K562 (cell line): Measurements from ENCODE around the gene LRMDA. TPM values are rescaled to one million over a fixed set of nuclear protein-coding genes. Genes with fewer than 3 reads are reported as not detected.

Experiments used
- ATAC-seq: fragments of 200-7000 bp; cut with Tn5 transposase; 3 replicates; pipeline ENCODE4 v1.9.1; 2020; ENCODE audit warnings: moderate library complexity
- BruUV-seq: library from RNA; stranded (reverse); fragments of 400-500 nt; replicated peaks from 2 replicates; lab custom pipeline; 2021; lab: Mats Ljungman, UMichigan
- CTCF ChIA-PET: fragments of 300-600 bp; formaldehyde crosslinking; extraction: SDS; loops from one replicate; lab custom pipeline; 2021; ENCODE audit warnings: low intra/inter-chr PET ratio; lab: Yijun Ruan, JAX
- POLR2A ChIA-PET: fragments of 300-600, 350-650 bp; sonication (Branson Sonifier 250); formaldehyde crosslinking; extraction: SDS; loops from one replicate; lab custom pipeline; 2021; ENCODE audit warnings: antibody characterized with exemption, inconsistent platforms; lab: Yijun Ruan, JAX
- DNase-seq, 4 experiments: peaks; one replicate each; pipeline versions ENCODE4 v3.0.0 to v3.0.0-alpha.2; 2011 to 2018; ENCODE audit warnings: low spot score in 3 of 4, mixed read lengths in 3 of 4; ENCODE audit errors: extremely low read depth in 1 of 4
- FAIRE-seq: peaks from 2 replicates; lab custom pipeline; 2011; peaks lifted over from hg19 to GRCh38; lab: Jason Lieb, UNC
- H2AFZ ChIP-seq: 2 replicates; pipeline ENCODE4 v1.6.0; 2011; ENCODE audit warnings: low read depth, low read length, control low read depth, inconsistent platforms
- H3K27ac ChIP-seq: fragments of 200-600 bp; 3 replicates; pipeline ENCODE4 v1.8.0; 2011; ENCODE audit warnings: low read depth, mild to moderate bottlenecking, control low read depth, inconsistent platforms, low read length, moderate library complexity, mixed read lengths; ENCODE audit errors: extremely low read depth
- H3K27me3 ChIP-seq, 2 experiments: fragments of 300-600 bp in 1 of 2; 2 replicates in 1 of 2; 3 replicates in 1 of 2; pipeline versions ENCODE4 v1.6.0 to v1.8.0; 2011; ENCODE audit warnings: inconsistent platforms in 2 of 2, low read length in 2 of 2, mild to moderate bottlenecking in 1 of 2, mixed read lengths in 1 of 2, moderate library complexity in 1 of 2; ENCODE audit not compliant: control insufficient read depth in 2 of 2, insufficient read depth in 2 of 2
- H3K36me3 ChIP-seq: fragments of 300-600 bp; 3 replicates; pipeline ENCODE4 v1.8.0; 2011; ENCODE audit warnings: mild to moderate bottlenecking, low read length, inconsistent platforms; ENCODE audit not compliant: control insufficient read depth, insufficient read depth
- H3K4me1 ChIP-seq, 2 experiments: fragments of 200-600 bp in 1 of 2; replicated peaks in 1 of 2; 2 replicates in 1 of 2; 3 replicates in 1 of 2; pipeline versions ENCODE4 v1.5.1 to v1.8.0; 2011; ENCODE audit warnings: inconsistent platforms in 2 of 2, low read length in 2 of 2, mild to moderate bottlenecking in 1 of 2, mixed read lengths in 1 of 2, moderate library complexity in 1 of 2; ENCODE audit not compliant: control insufficient read depth in 2 of 2, insufficient read depth in 2 of 2
- H3K4me2 ChIP-seq: 2 replicates; pipeline ENCODE4 v1.6.1; 2011; ENCODE audit warnings: low read length, control low read depth, inconsistent platforms, mixed read lengths; ENCODE audit not compliant: insufficient read depth
- H3K4me3 ChIP-seq: fragments of 200-600 bp; sonication (generic), shearing (Covaris generic); 2 replicates; pipeline ENCODE4 v1.5.1; 2016; ENCODE audit warnings: control low read depth, inconsistent platforms
- H3K79me2 ChIP-seq: fragments of 200-600 bp; 3 replicates; pipeline ENCODE4 v1.8.0; 2011; ENCODE audit warnings: low read length, inconsistent platforms; ENCODE audit not compliant: control insufficient read depth, insufficient read depth
- H3K9ac ChIP-seq, 2 experiments: 2 replicates each; pipeline versions ENCODE4 v1.6.0 to v1.6.1; 2011; ENCODE audit warnings: low read depth in 2 of 2, low read length in 2 of 2, control low read depth in 1 of 2, inconsistent platforms in 1 of 2, mild to moderate bottlenecking in 1 of 2, mixed read lengths in 1 of 2; ENCODE audit not compliant: insufficient read depth in 1 of 2
- H3K9me1 ChIP-seq: one replicate; pipeline ENCODE4 v1.6.0; 2011; ENCODE audit warnings: inconsistent platforms, mild to moderate bottlenecking, low read length, moderate library complexity; ENCODE audit not compliant: control insufficient read depth, insufficient read depth
- H3K9me3 ChIP-seq: replicated peaks from 2 replicates; pipeline ENCODE4 v1.5.1; 2011; ENCODE audit warnings: low read depth, low read length, inconsistent platforms; ENCODE audit not compliant: control insufficient read depth, insufficient read depth
- H4K20me1 ChIP-seq: replicated peaks from 2 replicates; pipeline ENCODE4 v1.6.1; 2011; ENCODE audit warnings: low read length, inconsistent platforms, mixed read lengths; ENCODE audit not compliant: control insufficient read depth, insufficient read depth
- CCAR2 ChIP-seq: fragments of 200-400 bp; formaldehyde crosslinking; IDR thresholded peaks from 2 replicates; pipeline ENCODE4 v1.6.1; 2017; ENCODE audit warnings: mild to moderate bottlenecking, low read depth, low read length
- DEAF1 ChIP-seq: fragments of 450-650 bp; formaldehyde crosslinking; IDR thresholded peaks from 2 replicates; pipeline ENCODE4 v1.4.0; 2020; ENCODE audit warnings: mild to moderate bottlenecking, moderate library complexity
- ETV5 ChIP-seq: sonication (generic); formaldehyde crosslinking; IDR thresholded peaks from 2 replicates; pipeline ENCODE4 v1.4.0; 2020; ENCODE audit warnings: low read depth, mild to moderate bottlenecking, missing genetic modification reagents
- ETV6 ChIP-seq, 3 experiments: fragments of 150-350 bp in 1 of 3; sonication (generic) in 1 of 3; formaldehyde crosslinking in 1 of 3; IDR thresholded peaks; 2 replicates each; pipeline versions ENCODE4 v1.6.1 to v1.8.0; 2014 to 2022; ENCODE audit warnings: borderline replicate concordance in 2 of 3, low read depth in 2 of 3, antibody characterized with exemption in 1 of 3, low read length in 1 of 3, mild to moderate bottlenecking in 1 of 3, missing genetic modification reagents in 1 of 3
- HNRNPLL ChIP-seq: fragments of 200-400 bp; formaldehyde crosslinking; IDR thresholded peaks from 2 replicates; pipeline ENCODE4 v1.6.1; 2017; ENCODE audit warnings: low read length, low read depth, mild to moderate bottlenecking; ENCODE audit not compliant: poor library complexity, severe bottlenecking
- IFI16 ChIP-seq: fragments of 250-450 bp; sonication (Bioruptor Pico); IDR thresholded peaks from 2 replicates; pipeline ENCODE4 v2.1.2; 2022; ENCODE audit warnings: mild to moderate bottlenecking, inconsistent platforms
- MNT ChIP-seq, 2 experiments: fragments of 450-650 bp; conservative IDR thresholded peaks; 2 replicates each; pipeline ENCODE4 v1.6.1; 2017; ENCODE audit warnings: mild to moderate bottlenecking in 2 of 2, moderate library complexity in 2 of 2
- NELFE ChIP-seq: IDR thresholded peaks from 2 replicates; pipeline ENCODE4 v1.6.1; 2011; ENCODE audit warnings: mild to moderate bottlenecking; ENCODE audit not compliant: insufficient read depth, insufficient read length
- POLR3G ChIP-seq: IDR thresholded peaks from 2 replicates; pipeline ENCODE4 v1.6.1; 2011; ENCODE audit not compliant: insufficient read length, insufficient replicate concordance; ENCODE audit errors: extremely low read depth
- RNF219 ChIP-seq: fragments of 250-450 bp; sonication (Bioruptor Pico); IDR thresholded peaks from 2 replicates; pipeline ENCODE4 v1.5.0; 2022; ENCODE audit warnings: mild to moderate bottlenecking
- SP2 ChIP-seq: IDR thresholded peaks from 2 replicates; pipeline ENCODE4 v1.6.1; 2011; ENCODE audit warnings: mild to moderate bottlenecking, low read depth, low read length, moderate library complexity; ENCODE audit not compliant: poor library complexity, severe bottlenecking; ENCODE audit errors: extremely low read depth
- THRB ChIP-seq: fragments of 450-650 bp; formaldehyde crosslinking; conservative IDR thresholded peaks from 2 replicates; pipeline ENCODE4 v1.4.0; 2022; ENCODE audit warnings: mild to moderate bottlenecking, missing genetic modification characterization
- ZFP36 ChIP-seq: fragments of 150-350 bp; IDR thresholded peaks from 2 replicates; pipeline ENCODE4 v1.6.1; 2018; ENCODE audit warnings: low read length, low read depth; ENCODE audit not compliant: partially characterized antibody
- ZNF133 ChIP-seq: fragments of 250-450 bp; sonication (Bioruptor Pico); IDR thresholded peaks from 2 replicates; pipeline ENCODE4 v1.4.0; 2020; ENCODE audit warnings: mild to moderate bottlenecking
- ZNF212 ChIP-seq: fragments of 450-650 bp; formaldehyde crosslinking; IDR thresholded peaks from 2 replicates; pipeline ENCODE4 v1.4.0; 2020; ENCODE audit warnings: mild to moderate bottlenecking
- ZNF780A ChIP-seq: fragments of 250-450 bp; sonication (Bioruptor Pico); IDR thresholded peaks from 2 replicates; pipeline ENCODE4 v1.5.0; 2021; ENCODE audit warnings: mild to moderate bottlenecking
- WGBS: fragments of 100-300 bp; shearing (Covaris generic); methylation state at CpG from one replicate; pipeline ENCODE4 v1.1.6; 2016; ENCODE audit warnings: low coverage, mixed read lengths; ENCODE audit not compliant: insufficient coverage; ENCODE audit errors: missing lambda C conversion rate; 5-methylcytosine and 5-hydroxymethylcytosine counted together
- in situ Hi-C: fragments of 300-500 bp; cut with MboI; formaldehyde crosslinking; loops from 4 replicates; pipeline ENCODE4 v1.15.0; 2018; ENCODE audit warnings: inconsistent platforms, mixed read lengths
- intact Hi-C: fragments of 100-400 bp; cut with micrococcal nuclease; formaldehyde crosslinking; loops from 2 replicates; pipeline ENCODE4 v1.14.2; 2022
- polyA plus RNA-seq, 8 experiments: library from polyadenylated mRNA; depleted of rRNA in 4 of 8; stranded (reverse) in 5 of 8; unstranded in 3 of 8; fragments of >200 nt; fragmentation: Nextera tagmentation in 2 of 8; fragmentation: Illumina TruSeq in 1 of 8; extraction: Ambion mirVana in 2 of 8; extraction: Trizol in 1 of 8; gene quantifications; 2 replicates each; pipeline versions ENCODE4 v1.2.1 to v1.2.3, GENCODE V29; 2011 to 2014; ENCODE audit warnings: inconsistent platforms in 1 of 8, missing spikeins in 1 of 8
- total RNA-seq, 7 experiments: library from RNA; depleted of rRNA in 6 of 7; stranded (reverse); fragments of >200 nt in 6 of 7; fragmentation: Illumina TruSeq in 2 of 7; extraction: Trizol in 2 of 7; gene quantifications; 2 replicates each; pipeline versions ENCODE4 v1.2.1 to v1.2.3, GENCODE V29; 2011 to 2021; ENCODE audit warnings: low replicate concordance in 1 of 7

The LRMDA gene
- total and polyA plus RNA-seq, 9 of the 15 experiments (the other 6 are each of a cell fraction or from before 2014, with no cell fraction given) = 0.25 TPM; not detected in 8

- H3K79me2 ChIP-seq = no peaks in the 10 kb centered on the region
- in situ Hi-C loops (no loop called here), intact Hi-C loops (no loop called here)
- H4K20me1 ChIP-seq = no peaks in the 10 kb centered on the region
- H2AFZ ChIP-seq = no peak overlapping the region
- no TSS peak for BruUV-seq
- no peaks in the 10 kb centered on the region for H3K27me3 ChIP-seq
- WGBS = 2% methylated on average over 3 of the region's 3 CpGs
- ATAC-seq (no peak), DNase-seq (no peak), FAIRE-seq (no peak)
- H3K36me3 ChIP-seq = no peaks in the 10 kb centered on the region
- CTCF ChIA-PET = no interaction called here
- H3K4me1 ChIP-seq = no peaks in the 10 kb centered on the region
- no peaks in the 10 kb centered on the region for H3K9me3 ChIP-seq
- H3K4me2 ChIP-seq = no peak overlapping the region
- H3K27ac ChIP-seq = no peak overlapping the region
- H3K9me1 ChIP-seq = no peaks in the 10 kb centered on the region
- POLR2A ChIA-PET = no interaction called here
- no peak overlapping the region for H3K4me3 ChIP-seq
- H3K9ac ChIP-seq = no peak overlapping the region
- TF ChIP-seq DEAF1 (CRISPR knock-in tag) = no peak
- no peak for TF ChIP-seq CCAR2
- no peak for TF ChIP-seq POLR3G
- TF ChIP-seq ZNF133 = no peak
- TF ChIP-seq HNRNPLL = no peak
- TF ChIP-seq SP2 = no peak
- no peak for TF ChIP-seq ETV5 (CRISPR knock-in tag)
- TF ChIP-seq NELFE = no peak
- no peak for TF ChIP-seq MNT (conservative IDR thresholded peaks at IDR 0.05)
- no peak for TF ChIP-seq ZFP36
- TF ChIP-seq IFI16 (CRISPR knock-in tag) = no peak
- no peak for TF ChIP-seq ZNF212 (CRISPR knock-in tag)
- no peak for TF ChIP-seq ZNF780A
- no peak for TF ChIP-seq RNF219 (CRISPR knock-in tag)
- TF ChIP-seq THRB (CRISPR knock-in tag) = no peak
- no peak for TF ChIP-seq ETV6 (IDR thresholded peaks at IDR 0.05; ENCODE audit: borderline replicate concordance in 1 of 2, low read depth in 2 of 2, low read length in 1 of 2)
- no peak for TF ChIP-seq ETV6 (CRISPR knock-in tag; IDR thresholded peaks at IDR 0.05; ENCODE audit: borderline replicate concordance)
Measured at GRCh38 chr10:76509446-76509845, 1078.0 kb downstream of the LRMDA start.
